Skeletal muscle tissue (tissue), 4 donors: ENCODE data around the gene SCAMP1. TPM values are rescaled to one million over a fixed set of nuclear protein-coding genes. Genes with fewer than 3 reads are reported as not detected.

Experiments
- H3K27ac ChIP-seq: one replicate; pipeline ENCODE4 v1.7.0; 2013; ENCODE audit warnings: mild to moderate bottlenecking, low read depth, low read length, inconsistent platforms
- H3K27me3 ChIP-seq, 3 donors: one replicate each; pipeline ENCODE4 v1.7.0; 2013; ENCODE audit warnings: low read length in 3 of 3; ENCODE audit not compliant: control insufficient read depth in 3 of 3, insufficient read depth in 3 of 3
- H3K36me3 ChIP-seq, 3 donors: one replicate each; pipeline ENCODE4 v1.7.0; 2013; ENCODE audit warnings: low read length in 3 of 3; ENCODE audit not compliant: control insufficient read depth in 3 of 3, insufficient read depth in 3 of 3
- H3K4me1 ChIP-seq, 3 donors: one replicate each; pipeline ENCODE4 v1.7.0; 2013; ENCODE audit warnings: low read length in 3 of 3, mild to moderate bottlenecking in 3 of 3; ENCODE audit not compliant: control insufficient read depth in 3 of 3, insufficient read depth in 3 of 3
- H3K4me3 ChIP-seq, 3 donors: one replicate each; pipeline ENCODE4 v1.7.0; 2013; ENCODE audit warnings: low read length in 3 of 3
- H3K9ac ChIP-seq, 3 donors: one replicate each; pipeline ENCODE4 v1.7.0; 2013; ENCODE audit warnings: low read length in 3 of 3, mild to moderate bottlenecking in 3 of 3, moderate library complexity in 2 of 3, low read depth in 1 of 3
- H3K9me3 ChIP-seq, 3 donors: one replicate each; pipeline ENCODE4 v1.7.0; 2013; ENCODE audit warnings: low read length in 3 of 3; ENCODE audit not compliant: control insufficient read depth in 3 of 3
- total RNA-seq: library from RNA; depleted of rRNA; stranded (reverse); fragments of >200 nt; gene quantifications from one replicate; pipeline ENCODE4 v1.2.3, GENCODE V29; 2014
- donor health status: Osteomylitis.

The SCAMP1 gene
- total RNA-seq, 1 donor from 2014 or later = 45.4 TPM

DNA sequence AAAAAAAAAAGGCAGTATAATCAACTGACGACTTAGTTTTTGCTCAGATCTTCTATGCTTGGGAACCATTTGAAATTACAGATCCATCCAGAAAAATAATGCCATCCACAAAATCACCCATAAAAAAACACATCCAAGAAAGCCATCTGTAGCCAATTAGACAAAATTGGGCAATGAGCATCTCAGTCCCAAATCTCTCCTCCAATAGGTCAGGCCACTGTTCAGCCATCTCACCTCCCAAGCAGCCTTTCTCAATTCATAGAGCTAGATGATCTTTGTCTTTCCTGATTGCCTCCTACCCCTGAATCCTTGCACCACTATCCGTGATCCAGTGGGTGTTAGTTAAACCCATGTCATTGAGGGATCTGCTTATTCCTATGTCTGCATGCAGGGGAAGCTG, 139.6 kb downstream of the SCAMP1 start:
- H3K4me3 ChIP-seq = no peak overlapping the region
- H3K27ac ChIP-seq = no peak overlapping the region
- no peak overlapping the region for H3K9ac ChIP-seq
- H3K4me1 ChIP-seq = peaks cover 17 to 25% (median 25%) of the 10 kb centered on the region in 3 donors
- no peaks in the 10 kb centered on the region for H3K36me3 ChIP-seq
- no peaks in the 10 kb centered on the region for H3K9me3 ChIP-seq
- no peaks in the 10 kb centered on the region for H3K27me3 ChIP-seq

DNA sequence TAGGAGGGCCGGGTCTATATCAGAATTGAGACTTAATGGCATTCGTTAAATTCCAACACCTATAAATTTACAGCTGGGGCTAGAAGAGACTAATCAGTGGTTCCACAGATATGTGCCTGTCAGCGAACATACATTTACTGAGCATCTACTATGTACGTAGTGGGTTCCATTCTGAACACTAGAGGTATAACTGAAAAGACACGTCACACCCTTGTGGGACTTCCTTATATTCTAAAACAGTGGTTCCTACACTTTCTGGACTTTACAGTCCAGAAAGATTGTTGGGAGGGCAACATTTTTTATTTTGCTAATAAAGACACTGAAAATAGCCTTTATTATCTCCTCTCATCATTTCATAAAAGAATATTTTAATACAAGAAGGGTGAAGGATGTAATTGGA, 140.5 kb downstream of the SCAMP1 start:
- no peak overlapping the region for H3K9ac ChIP-seq
- no peak overlapping the region for H3K27ac ChIP-seq
- H3K27me3 ChIP-seq = no peaks in the 10 kb centered on the region
- H3K4me1 ChIP-seq = peaks cover 22 to 33% (median 32%) of the 10 kb centered on the region in 3 donors
- H3K36me3 ChIP-seq = no peaks in the 10 kb centered on the region
- no peaks in the 10 kb centered on the region for H3K9me3 ChIP-seq
- no peak overlapping the region for H3K4me3 ChIP-seq

GRCh38 chr5:78501411-78502352, 141.3 kb downstream of the SCAMP1 start:
- Histone ChIP-seq H3K4me1 (peaks cover 22 to 37% (median 37%) of the 10 kb centered on the region in 3 donors), H3K27ac (no peak overlapping the region), H3K9ac (no peak overlapping the region), H3K9me3 (no peaks in the 10 kb centered on the region), H3K4me3 (no peak overlapping the region), H3K36me3 (no peaks in the 10 kb centered on the region), H3K27me3 (no peaks in the 10 kb centered on the region)

DNA sequence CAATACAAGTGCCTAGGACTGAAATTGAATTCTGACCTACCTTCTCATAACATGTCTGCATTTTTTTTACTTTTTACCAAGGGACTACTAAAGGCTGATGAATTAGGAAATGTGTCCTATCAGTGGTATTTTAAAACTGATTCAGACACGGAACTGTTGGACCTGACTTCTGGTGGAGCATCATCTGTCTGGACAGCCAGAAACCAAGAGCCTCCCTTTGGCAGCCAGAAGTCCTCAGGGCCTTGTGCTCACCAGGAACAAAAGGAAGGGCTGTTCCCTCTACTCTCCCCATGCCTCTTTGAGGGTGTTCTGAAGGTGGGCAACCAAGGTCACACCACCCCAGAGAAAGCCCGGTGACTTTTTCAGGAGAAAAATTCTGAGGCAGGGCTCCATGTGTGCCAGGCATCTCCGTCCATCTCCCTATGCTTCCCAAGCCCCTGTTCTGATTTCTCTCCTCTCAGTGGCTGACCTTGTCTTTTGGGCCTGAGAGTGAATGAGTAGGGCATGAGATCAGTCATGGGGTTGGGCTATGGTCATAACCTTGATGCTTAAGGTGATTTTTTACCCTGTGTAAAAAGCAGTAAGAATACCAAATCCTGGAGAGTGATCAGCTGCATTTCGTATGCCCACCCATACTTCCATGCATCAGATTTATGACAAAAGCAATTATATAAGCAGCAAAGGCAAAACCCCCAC, 143.7 kb downstream of the SCAMP1 start:
- Histone ChIP-seq H3K9me3 (no peaks in the 10 kb centered on the region), H3K27ac (peak overlapping the region; percentile 61), H3K4me3 (no peak overlapping the region), H3K9ac (no peak overlapping the region), H3K4me1 (peaks cover 16 to 34% (median 32%) of the 10 kb centered on the region in 3 donors), H3K36me3 (no peaks in the 10 kb centered on the region), H3K27me3 (no peaks in the 10 kb centered on the region)

DNA sequence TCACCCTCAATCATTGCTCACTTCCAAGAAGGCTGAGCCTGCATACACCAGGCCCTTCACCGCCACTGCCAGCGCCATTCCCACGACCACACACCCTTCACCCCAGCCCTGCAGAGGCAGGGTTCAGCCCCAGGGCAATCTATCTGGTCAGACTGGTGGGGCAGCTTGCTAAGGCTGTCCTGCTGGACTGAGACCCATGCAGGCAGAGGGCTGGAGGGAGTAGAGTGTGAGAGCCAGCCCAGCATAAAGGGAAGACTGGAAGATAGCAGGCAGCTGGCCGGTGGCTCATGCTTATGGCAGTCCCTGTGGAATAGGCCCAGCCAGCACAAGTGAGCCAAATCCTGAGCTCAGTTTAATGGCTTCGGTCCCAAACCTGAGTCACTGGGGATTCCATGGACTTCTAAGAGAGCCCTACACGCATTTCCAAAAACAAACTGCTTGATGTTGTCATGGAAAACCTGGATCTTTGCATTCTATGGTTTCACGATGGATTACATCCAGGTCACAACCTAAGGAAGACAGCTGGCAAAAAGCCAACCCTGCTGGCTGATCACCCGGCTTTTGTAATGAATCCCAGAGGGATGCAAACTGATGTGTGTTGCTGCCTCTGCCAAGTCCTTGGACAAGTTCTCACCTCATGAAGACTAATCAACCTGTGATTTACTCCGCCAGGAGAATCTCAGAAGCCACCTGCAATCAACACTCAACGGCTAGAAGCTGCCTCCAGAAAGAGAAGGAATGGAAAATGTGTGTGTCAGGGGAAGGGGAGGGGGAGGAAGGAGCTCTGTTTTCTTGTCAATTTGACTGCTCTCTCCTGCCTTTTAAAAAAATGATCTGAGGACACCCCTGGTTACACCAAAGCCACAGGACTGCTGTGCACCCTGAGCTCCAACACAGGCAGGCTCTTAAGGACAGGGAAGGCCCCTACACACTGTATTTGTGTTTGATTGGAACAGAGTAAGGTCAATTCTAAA, 144.6 kb downstream of the SCAMP1 start:
- Histone ChIP-seq H3K36me3 (no peaks in the 10 kb centered on the region), H3K27me3 (no peaks in the 10 kb centered on the region), H3K9ac (no peak overlapping the region), H3K9me3 (no peaks in the 10 kb centered on the region), H3K27ac (peak overlapping the region; percentile 61), H3K4me1 (peaks cover 22 to 42% (median 38%) of the 10 kb centered on the region in 3 donors), H3K4me3 (no peak overlapping the region)

DNA sequence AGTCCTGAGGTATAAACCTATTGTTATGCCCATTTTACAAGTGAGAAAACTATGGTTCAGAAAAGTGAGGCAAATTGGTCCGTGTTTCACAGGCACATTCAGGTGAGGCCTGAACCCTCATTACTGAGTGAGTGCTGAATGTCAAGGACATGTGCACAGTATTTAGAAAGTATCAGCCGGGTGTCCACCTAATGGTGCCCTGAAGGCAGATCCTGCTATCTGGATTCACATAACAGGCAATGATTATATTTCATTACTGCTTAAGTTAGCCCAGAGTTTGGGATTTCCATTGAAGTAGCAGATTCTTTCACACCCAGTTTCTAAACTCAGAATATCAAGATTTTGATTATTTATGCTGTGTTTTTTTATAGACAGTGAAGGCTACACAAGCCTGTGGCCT, 145.4 kb downstream of the SCAMP1 start:
- no peak overlapping the region for H3K9ac ChIP-seq

DNA sequence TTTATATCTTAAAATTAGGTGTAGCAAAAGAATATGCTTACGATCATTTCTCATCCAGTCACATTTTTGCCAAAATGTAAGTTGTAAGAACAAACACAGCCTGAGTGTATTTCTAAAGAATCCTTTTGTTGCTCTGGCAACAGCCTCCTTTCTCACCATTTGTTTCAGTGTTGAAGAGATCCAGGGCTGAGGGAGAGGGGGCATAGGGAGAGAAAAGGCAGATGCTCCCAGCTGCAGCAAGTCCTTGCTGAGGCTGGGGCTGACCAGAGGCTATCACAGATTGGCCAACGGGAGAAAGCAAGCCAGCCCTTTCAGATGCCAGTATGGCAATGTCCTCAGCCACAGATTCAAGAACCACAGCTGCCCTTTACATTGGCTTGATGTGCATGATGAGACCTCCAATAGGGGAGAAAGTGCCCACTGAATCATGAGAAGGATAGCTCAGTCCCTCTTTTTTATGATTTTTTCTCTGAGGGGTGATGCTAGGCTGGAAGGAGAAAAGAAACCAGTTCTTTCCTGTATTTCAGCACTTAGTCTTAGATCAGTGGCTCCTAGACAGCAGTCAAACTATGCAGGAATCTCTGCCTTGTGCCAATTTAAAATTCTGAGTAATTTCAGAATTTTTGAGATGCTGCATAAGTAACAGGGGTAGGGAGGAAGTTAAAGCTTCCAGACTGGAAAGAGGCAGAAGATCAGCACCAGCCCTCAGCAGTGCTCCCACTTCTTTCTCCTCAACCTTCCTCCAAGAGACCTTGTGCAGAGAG, 146.0 kb downstream of the SCAMP1 start:
- H3K4me1 ChIP-seq = peaks cover 33 to 57% (median 42%) of the 10 kb centered on the region in 3 donors

More for the DNA sequence above, 145.4 kb downstream of the SCAMP1 start:
- H3K36me3 ChIP-seq = no peaks in the 10 kb centered on the region
- H3K4me1 ChIP-seq = peaks cover 28 to 51% (median 45%) of the 10 kb centered on the region in 3 donors
- H3K9me3 ChIP-seq = no peaks in the 10 kb centered on the region
- H3K27me3 ChIP-seq = no peaks in the 10 kb centered on the region
- peak overlapping the region; percentile 17 for H3K27ac ChIP-seq
- H3K4me3 ChIP-seq = no peak overlapping the region

DNA sequence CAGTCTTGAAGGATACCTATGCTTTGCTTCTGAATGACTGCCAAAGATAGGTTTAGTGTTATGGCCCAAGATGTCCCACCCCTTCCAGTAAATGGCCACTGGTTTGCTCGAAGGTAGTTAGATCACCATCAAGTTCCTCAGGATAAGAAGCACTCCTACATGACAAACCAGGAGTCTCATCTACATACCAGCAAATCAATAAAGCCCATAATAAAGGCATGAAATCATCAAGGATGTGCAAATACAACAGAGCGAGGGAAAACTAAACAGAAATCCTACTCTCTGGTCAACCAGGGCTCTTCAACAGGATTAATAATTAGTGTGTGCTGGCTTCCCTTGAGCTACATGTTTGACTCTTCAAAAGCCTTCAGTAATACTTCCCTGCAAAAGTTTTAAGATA, 147.1 kb downstream of the SCAMP1 start:
- Histone ChIP-seq H3K9ac (no peak overlapping the region), H3K27me3 (no peaks in the 10 kb centered on the region), H3K27ac (no peak overlapping the region), H3K4me1 (peaks cover 37 to 63% (median 39%) of the 10 kb centered on the region in 3 donors), H3K9me3 (no peaks in the 10 kb centered on the region), H3K4me3 (no peak overlapping the region), H3K36me3 (no peaks in the 10 kb centered on the region)

More for the DNA sequence above, 146.0 kb downstream of the SCAMP1 start:
- peak overlapping the region; percentile 17 for H3K27ac ChIP-seq
- no peak overlapping the region for H3K4me3 ChIP-seq
- no peaks in the 10 kb centered on the region for H3K36me3 ChIP-seq
- no peaks in the 10 kb centered on the region for H3K27me3 ChIP-seq
- no peaks in the 10 kb centered on the region for H3K9me3 ChIP-seq
- no peak overlapping the region for H3K9ac ChIP-seq
